Ureter (tissue), 1 donor: ENCODE measurements around the gene EVPL. TPM values are rescaled to one million over a fixed set of nuclear protein-coding genes. Genes with fewer than 3 reads are reported as not detected.
"Not testable (repeated sequence)": the region's sequence is repeated elsewhere in the genome, so short reads cannot be mapped to it uniquely, and the experiment has no call there.

Experiments used
- DNase-seq: peaks from one replicate; pipeline ENCODE4 v3.0.0-alpha.2; 2020; ENCODE audit warnings: low spot score
- total RNA-seq: library from RNA; stranded (reverse); gene quantifications from one replicate; pipeline ENCODE4 v1.2.4, GENCODE V29; 2023
- donor health status: DM: yes; HTN: yes; CAD: no.

EVPL gene
- total RNA-seq, 1 donor from 2014 or later, result 84.2 TPM

- no peak for DNase-seq
Measured at GRCh38 chr17:76048025-76048605, 21.0 kb upstream of the EVPL start.

GRCh38 chr17:76046064-76046463, 19.0 kb upstream of the EVPL start:
- peak; percentile 83 for DNase-seq

- DNase-seq, result not testable (repeated sequence)
Measured at GRCh38 chr17:76044475-76045007, 17.4 kb upstream of the EVPL start.

- DNase-seq, result not testable (repeated sequence)
Measured at GRCh38 chr17:76042868-76043267, 15.8 kb upstream of the EVPL start.

- DNase-seq, result no peak
Measured at GRCh38 chr17:76040376-76040775, 13.3 kb upstream of the EVPL start.

- no peak for DNase-seq
Measured at GRCh38 chr17:76039121-76039520, 12.0 kb upstream of the EVPL start.

GRCh38 chr17:76038050-76038449, 10.9 kb upstream of the EVPL start:
- DNase-seq, result no peak

GRCh38 chr17:76036497-76037261, 9.6 kb upstream of the EVPL start:
- DNase-seq, result no peak

GRCh38 chr17:76034428-76035350, 7.6 kb upstream of the EVPL start:
- no peak for DNase-seq

- DNase-seq, result no peak
Measured at GRCh38 chr17:76033139-76033538, 6.0 kb upstream of the EVPL start.

GRCh38 chr17:76032780-76033108, 5.6 kb upstream of the EVPL start:
- DNase-seq, result no peak

GRCh38 chr17:76032073-76032779, 5.1 kb upstream of the EVPL start:
- no peak for DNase-seq

- no peak for DNase-seq
Measured at GRCh38 chr17:76026714-76027158, 370 bp downstream of the EVPL start.

- DNase-seq, result no peak
Measured at GRCh38 chr17:76025294-76025693, 1.8 kb downstream of the EVPL start.

- no peak for DNase-seq
Measured at GRCh38 chr17:76024353-76024752, 2.8 kb downstream of the EVPL start.

- DNase-seq, result no peak
Measured at GRCh38 chr17:76023900-76024237, 3.2 kb downstream of the EVPL start.

GRCh38 chr17:76022973-76023899, 3.9 kb downstream of the EVPL start:
- no peak for DNase-seq

GRCh38 chr17:76022285-76022684, 4.8 kb downstream of the EVPL start:
- DNase-seq, result no peak

GRCh38 chr17:76019833-76020467, 7.2 kb downstream of the EVPL start:
- DNase-seq, result no peak

- no peak for DNase-seq
Measured at GRCh38 chr17:76018801-76019200, 8.3 kb downstream of the EVPL start.
